Measurements from ENCODE around the gene TRIM25. TPM values are rescaled to one million over a fixed set of nuclear protein-coding genes. Genes with fewer than 3 reads are reported as not detected.

Gene TRIM25
- total and polyA plus RNA-seq, 12 donors: 12.6 to 82.4 (median 56.6) TPM

DNA sequence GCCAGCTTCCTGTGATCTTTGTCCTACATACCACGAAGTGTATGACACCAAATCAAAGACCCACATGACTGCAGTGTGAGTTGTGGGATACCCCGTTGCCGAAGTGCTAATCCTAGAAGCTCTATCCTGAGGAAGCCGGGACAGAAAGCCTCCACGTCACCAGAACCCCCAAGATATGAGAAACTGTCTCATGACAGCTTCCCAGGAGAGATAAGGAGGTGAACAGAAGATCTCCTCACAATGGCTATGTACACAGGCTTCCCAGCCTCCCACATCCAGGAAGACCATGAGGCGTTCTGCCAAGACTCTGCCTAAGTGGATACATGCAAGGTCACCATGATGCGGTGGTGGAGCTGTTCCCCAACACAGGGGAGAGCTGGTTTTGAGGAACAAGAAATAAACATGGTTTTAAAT, 37.1 kb downstream of the TRIM25 start:
- no peaks in the 10 kb centered on the region for H3K4me1 ChIP-seq (replicated peaks in 1 of 2)
- DNase-seq: peak in 4 of 7 donors; percentile 17 to 51 (median 40)
- no peaks in the 10 kb centered on the region for H3K27me3 ChIP-seq
- H3K4me3 ChIP-seq: no peak overlapping the region
- no peaks in the 10 kb centered on the region for H3K36me3 ChIP-seq (replicated peaks in 1 of 2)
- no peaks in the 10 kb centered on the region for H3K9me3 ChIP-seq (replicated peaks in 1 of 3)
- intact Hi-C loops (cut with DNase I): no loop called here
- H3K27ac ChIP-seq: no peak overlapping the region
- TF ChIP-seq POLR2A (IDR thresholded peaks at IDR 0.05) (no peak), CTCF (IDR thresholded peaks at IDR 0.05) (no peak)
- WGBS, 4 donors: 65 to 70% (median 69%) methylated on average over 7 of the region's 7 CpGs

GRCh38 chr17:56870081-56870651, 43.7 kb downstream of the TRIM25 start:
- 83 to 92% (median 89%) methylated on average over 4 of the region's 4 CpGs for WGBS, 4 donors
- no peaks in the 10 kb centered on the region for H3K36me3 ChIP-seq (replicated peaks in 1 of 2)
- H3K4me1 ChIP-seq (replicated peaks in 1 of 2): no peaks in the 10 kb centered on the region
- H3K27ac ChIP-seq: no peak overlapping the region
- no peaks in the 10 kb centered on the region for H3K9me3 ChIP-seq (replicated peaks in 1 of 3)
- intact Hi-C loops (cut with DNase I): no loop called here
- TF ChIP-seq POLR2A (IDR thresholded peaks at IDR 0.05): no peak
- no peak for TF ChIP-seq CTCF (IDR thresholded peaks at IDR 0.05)
- DNase-seq: no peak
- no peaks in the 10 kb centered on the region for H3K27me3 ChIP-seq
- H3K4me3 ChIP-seq: no peak overlapping the region

DNA sequence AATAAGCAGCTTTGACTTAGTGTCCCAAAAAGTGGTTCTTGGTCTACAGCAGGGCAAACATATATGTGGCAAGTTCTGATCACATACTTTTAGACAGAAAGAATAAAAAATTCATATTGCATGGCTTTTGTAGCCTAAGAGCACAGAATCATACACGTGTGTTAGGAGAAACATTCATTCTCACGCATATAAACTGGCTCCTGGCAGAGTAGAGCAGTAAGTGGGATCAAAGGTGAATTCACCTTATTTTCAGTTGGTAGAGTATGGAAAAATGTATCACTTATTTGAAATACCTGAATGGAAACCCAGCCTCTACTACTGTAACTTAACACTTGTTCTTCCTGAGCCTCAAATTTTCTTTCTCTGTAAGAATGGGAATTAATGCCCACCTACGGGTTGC, 45.1 kb downstream of the TRIM25 start:
- no peak for TF ChIP-seq POLR2A (IDR thresholded peaks at IDR 0.05)
- intact Hi-C loops (cut with DNase I): no loop called here
- Histone ChIP-seq H3K27ac (no peak overlapping the region), H3K4me3 (no peak overlapping the region), H3K9me3 (replicated peaks in 1 of 3) (no peaks in the 10 kb centered on the region), H3K27me3 (no peaks in the 10 kb centered on the region), H3K4me1 (replicated peaks in 1 of 2) (no peaks in the 10 kb centered on the region), H3K36me3 (replicated peaks in 1 of 2) (no peaks in the 10 kb centered on the region)
- WGBS, 4 donors: 95 to 100% (median 95%) methylated on average over 3 of the region's 3 CpGs
- no peak for DNase-seq

- peak overlapping the region in 1 of 5 donors; percentile 36 for H3K27ac ChIP-seq
- WGBS, 4 donors: 38 to 60% (median 52%) methylated on average over 2 of the region's 2 CpGs
- TF ChIP-seq POLR2A (IDR thresholded peaks at IDR 0.05) (no peak), CTCF (IDR thresholded peaks at IDR 0.05) (no peak)
- H3K9me3 ChIP-seq (replicated peaks in 1 of 3): no peaks in the 10 kb centered on the region
- no peaks in the 10 kb centered on the region for H3K36me3 ChIP-seq (replicated peaks in 1 of 2)
- H3K4me3 ChIP-seq: no peak overlapping the region
- intact Hi-C loops (cut with DNase I): no loop called here
- no peak for DNase-seq
- H3K4me1 ChIP-seq (replicated peaks in 1 of 2): no peaks in the 10 kb centered on the region
- H3K27me3 ChIP-seq: no peaks in the 10 kb centered on the region
Measured at GRCh38 chr17:56867948-56868376, 45.9 kb downstream of the TRIM25 start.

- TF ChIP-seq CTCF (IDR thresholded peaks at IDR 0.05) (no peak), POLR2A (IDR thresholded peaks at IDR 0.05) (no peak)
- H3K9me3 ChIP-seq (replicated peaks in 1 of 3): no peaks in the 10 kb centered on the region
- intact Hi-C loops (cut with DNase I): no loop called here
- WGBS, 4 donors: 44 to 96% (median 59%) methylated on average over 3 of the region's 3 CpGs
- H3K27me3 ChIP-seq: no peaks in the 10 kb centered on the region
- no peak for DNase-seq
- no peak overlapping the region for H3K4me3 ChIP-seq
- no peak overlapping the region for H3K27ac ChIP-seq
- no peaks in the 10 kb centered on the region for H3K4me1 ChIP-seq (replicated peaks in 1 of 2)
- peaks cover 0 to 8% of the 10 kb centered on the region in 2 donors for H3K36me3 ChIP-seq (replicated peaks in 1 of 2)
Measured at GRCh38 chr17:56866496-56866895, 47.4 kb downstream of the TRIM25 start.

All from adrenal gland (tissue), 12 donors.